HG03159 (cell line): ENCODE results near the gene ACE.

Experiments
- ATAC-seq: cut with Tn5 transposase; IDR thresholded peaks from one replicate; pipeline ENCODE4 v1.9.1; 2021; ENCODE audit warnings: mild to moderate bottlenecking, moderate library complexity; ENCODE audit not compliant: unreplicated experiment

The ACE gene

GRCh38 chr17:63534078-63534570 lies 57.3 kb downstream of the ACE start:
- ATAC-seq = no peak

GRCh38 chr17:63534816-63535455 lies 58.1 kb downstream of the ACE start:
- no peak for ATAC-seq

GRCh38 chr17:63535640-63536039 lies 58.8 kb downstream of the ACE start:
- no peak for ATAC-seq

GRCh38 chr17:63537001-63537400 lies 60.1 kb downstream of the ACE start:
- ATAC-seq = no peak

- ATAC-seq = no peak
Measured at GRCh38 chr17:63537991-63538692, 61.3 kb downstream of the ACE start.

- no peak for ATAC-seq
Measured at GRCh38 chr17:63538693-63539595, 62.1 kb downstream of the ACE start.

- ATAC-seq = no peak
Measured at GRCh38 chr17:63540590-63540989, 63.7 kb downstream of the ACE start.

- no peak for ATAC-seq
Measured at GRCh38 chr17:63542218-63542545, 65.3 kb downstream of the ACE start.

- no peak for ATAC-seq
Measured at GRCh38 chr17:63542942-63543821, 66.3 kb downstream of the ACE start.

GRCh38 chr17:63543822-63544420 lies 67.1 kb downstream of the ACE start:
- ATAC-seq = no peak

GRCh38 chr17:63544467-63545301 lies 67.8 kb downstream of the ACE start:
- no peak for ATAC-seq

GRCh38 chr17:63546308-63547082 lies 69.6 kb downstream of the ACE start:
- ATAC-seq = no peak

GRCh38 chr17:63547083-63547523 lies 70.2 kb downstream of the ACE start:
- ATAC-seq = no peak
